GM04504 (cell line): ENCODE data around the gene NEURL1B.
"Not testable (repeated sequence)": the region's sequence is repeated elsewhere in the genome, so short reads cannot be mapped to it uniquely, and the experiment has no call there.

Experiments
- DNase-seq: peaks from one replicate; pipeline ENCODE4 v3.0.0-alpha.2; 2012; ENCODE audit warnings: low read depth

The NEURL1B gene

GRCh38 chr5:172634106-172634899 lies 6.8 kb upstream of the NEURL1B start:
- no peak for DNase-seq

GRCh38 chr5:172635038-172635437 lies 6.0 kb upstream of the NEURL1B start:
- DNase-seq: no peak

GRCh38 chr5:172636279-172637050 lies 4.6 kb upstream of the NEURL1B start:
- DNase-seq: no peak

GRCh38 chr5:172637110-172637580 lies 3.9 kb upstream of the NEURL1B start:
- no peak for DNase-seq

GRCh38 chr5:172637740-172638139 lies 3.3 kb upstream of the NEURL1B start:
- no peak for DNase-seq

DNA sequence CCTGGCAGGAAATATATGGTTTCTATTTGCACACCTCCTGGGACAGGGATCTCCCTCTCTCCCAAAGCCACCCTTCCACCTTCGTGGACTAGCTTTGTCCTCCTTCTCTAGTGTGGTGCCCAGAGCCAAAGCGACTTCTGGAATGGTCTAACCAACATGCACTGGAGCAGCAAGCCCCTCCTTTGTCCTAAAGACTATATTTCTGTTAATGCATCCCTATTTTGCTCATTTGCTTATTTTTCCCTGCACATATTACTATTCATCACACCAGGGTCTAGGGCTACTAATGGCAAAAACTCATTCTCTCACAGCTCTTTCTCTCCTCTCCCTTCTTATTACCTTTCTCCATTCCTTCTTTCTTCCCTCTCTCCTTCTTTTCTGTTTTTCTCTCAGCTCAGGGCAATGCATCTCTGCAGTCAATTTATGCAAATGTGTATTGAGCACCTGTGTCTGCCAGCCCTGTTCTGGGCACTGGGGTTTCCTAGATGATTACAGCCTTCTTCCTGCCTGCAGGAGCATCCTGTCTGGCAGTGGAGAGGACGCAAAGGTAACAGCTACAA lies 2.8 kb upstream of the NEURL1B start:
- no peak for DNase-seq

DNA sequence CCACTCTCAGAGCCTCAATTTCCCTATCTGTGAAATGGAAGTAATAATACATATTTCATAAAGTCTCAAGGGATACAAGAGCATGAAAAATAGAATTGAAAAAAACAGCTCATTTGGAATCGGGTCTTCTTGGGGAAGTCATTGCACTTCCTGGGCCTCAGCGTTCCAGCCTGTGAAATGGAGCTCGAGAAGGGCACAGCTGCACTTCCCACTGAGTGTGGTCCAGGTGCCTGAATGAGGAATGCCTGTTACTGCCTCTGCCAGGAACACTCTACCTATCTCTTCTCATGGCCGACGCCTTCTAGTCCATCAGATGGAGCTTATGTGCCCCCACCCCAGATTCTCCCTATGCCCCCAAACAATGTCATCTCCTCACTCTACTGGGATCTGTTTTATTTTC lies 924 bp upstream of the NEURL1B start:
- no peak for DNase-seq

- DNase-seq: no peak
Observed at GRCh38 chr5:172641359-172642050, 442 bp downstream of the NEURL1B start.

- no peak for DNase-seq
Observed at GRCh38 chr5:172642051-172642409, 967 bp downstream of the NEURL1B start.

GRCh38 chr5:172642486-172642885 lies 1.4 kb downstream of the NEURL1B start:
- DNase-seq: no peak

GRCh38 chr5:172642926-172643871 lies 2.1 kb downstream of the NEURL1B start:
- DNase-seq: no peak

DNA sequence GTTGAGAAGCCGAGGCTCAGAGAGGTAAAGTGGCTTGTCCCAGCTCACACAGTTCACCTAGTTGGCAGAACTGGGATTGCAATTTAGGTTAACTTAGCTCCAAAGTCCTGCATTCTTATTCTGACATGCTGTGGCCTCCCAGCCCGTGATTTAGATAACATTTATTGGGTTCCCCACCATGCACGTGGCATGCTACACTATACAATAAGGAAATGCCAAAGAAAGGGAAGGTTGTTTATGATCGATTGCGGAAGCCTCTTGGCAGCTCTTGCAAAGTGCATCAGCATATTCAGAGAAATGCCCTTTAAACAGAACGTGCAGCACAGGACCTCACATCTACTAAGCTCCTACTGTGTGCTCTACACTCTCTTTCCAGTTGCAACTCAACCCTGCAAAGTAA lies 3.2 kb downstream of the NEURL1B start:
- DNase-seq: no peak

GRCh38 chr5:172644711-172645110 lies 3.6 kb downstream of the NEURL1B start:
- no peak for DNase-seq

GRCh38 chr5:172645271-172646055 lies 4.4 kb downstream of the NEURL1B start:
- no peak for DNase-seq

DNA sequence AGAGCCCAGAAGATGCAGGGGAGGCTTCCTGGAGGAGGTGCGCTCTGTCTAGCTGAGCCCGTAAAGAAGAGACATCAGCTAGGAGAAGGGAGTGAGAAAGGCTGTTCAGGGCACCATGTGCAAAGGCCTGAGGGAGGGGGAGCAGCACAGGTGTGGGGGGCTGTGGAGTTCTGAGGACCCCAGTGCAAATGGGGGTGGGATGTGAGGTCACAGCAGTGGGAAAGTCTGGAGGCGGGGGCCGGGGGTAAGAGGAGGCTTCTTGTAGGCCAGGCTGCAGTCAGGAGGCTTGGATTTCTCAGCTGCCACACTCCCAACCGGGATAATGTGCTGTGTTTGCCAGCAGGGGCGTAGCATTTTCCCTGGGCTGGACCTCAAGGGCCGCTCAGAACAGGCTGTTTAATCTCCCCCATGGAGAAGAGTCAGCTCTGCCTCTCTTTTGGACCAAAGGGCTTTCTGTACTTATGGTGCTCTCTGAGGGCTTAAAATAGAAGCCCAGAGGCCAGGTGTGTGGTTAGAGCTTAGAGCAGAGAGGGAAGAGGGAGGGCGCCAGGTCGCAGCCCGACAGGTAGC lies 5.7 kb downstream of the NEURL1B start:
- DNase-seq: no peak

- no peak for DNase-seq
Observed at GRCh38 chr5:172647352-172648012, 6.4 kb downstream of the NEURL1B start.

- no peak for DNase-seq
Observed at GRCh38 chr5:172648013-172648381, 6.9 kb downstream of the NEURL1B start.

- DNase-seq: no peak
Observed at GRCh38 chr5:172648755-172649154, 7.7 kb downstream of the NEURL1B start.

GRCh38 chr5:172656496-172656895 lies 15.4 kb downstream of the NEURL1B start:
- not testable (repeated sequence) for DNase-seq
